Nephron progenitor cell (in vitro differentiated cells): Measurements from ENCODE around the gene PRDM16.

Source experiments
- DNase-seq: peaks from one replicate; pipeline ENCODE4 v3.0.0; 2021
- H3K27ac Mint-ChIP-seq: 2 replicates; pipeline ENCODE4 v1.8.0; 2021; ENCODE audit warnings: mild to moderate bottlenecking, moderate library complexity, mixed read lengths
- H3K27me3 Mint-ChIP-seq: 2 replicates; pipeline ENCODE4 v1.8.0; 2021; ENCODE audit warnings: mild to moderate bottlenecking, low read depth, mixed read lengths; ENCODE audit not compliant: poor library complexity
- H3K36me3 Mint-ChIP-seq: 2 replicates; pipeline ENCODE4 v1.8.0; 2021; ENCODE audit warnings: low read depth, mixed read lengths
- H3K4me1 Mint-ChIP-seq: 2 replicates; pipeline ENCODE4 v1.8.0; 2021; ENCODE audit warnings: mixed read lengths
- H3K4me3 Mint-ChIP-seq: 2 replicates; pipeline ENCODE4 v1.8.0; 2021; ENCODE audit warnings: mild to moderate bottlenecking, moderate library complexity, mixed read lengths
- H3K9me3 Mint-ChIP-seq: 2 replicates; pipeline ENCODE4 v1.8.0; 2021; ENCODE audit warnings: mild to moderate bottlenecking, moderate library complexity, mixed read lengths
- CTCF ChIP-seq: fragments of 200-600 bp; sonication (generic); IDR thresholded peaks from 2 replicates; pipeline ENCODE4 v1.5.0; 2021; ENCODE audit warnings: antibody characterized with exemption

PRDM16 gene

DNA sequence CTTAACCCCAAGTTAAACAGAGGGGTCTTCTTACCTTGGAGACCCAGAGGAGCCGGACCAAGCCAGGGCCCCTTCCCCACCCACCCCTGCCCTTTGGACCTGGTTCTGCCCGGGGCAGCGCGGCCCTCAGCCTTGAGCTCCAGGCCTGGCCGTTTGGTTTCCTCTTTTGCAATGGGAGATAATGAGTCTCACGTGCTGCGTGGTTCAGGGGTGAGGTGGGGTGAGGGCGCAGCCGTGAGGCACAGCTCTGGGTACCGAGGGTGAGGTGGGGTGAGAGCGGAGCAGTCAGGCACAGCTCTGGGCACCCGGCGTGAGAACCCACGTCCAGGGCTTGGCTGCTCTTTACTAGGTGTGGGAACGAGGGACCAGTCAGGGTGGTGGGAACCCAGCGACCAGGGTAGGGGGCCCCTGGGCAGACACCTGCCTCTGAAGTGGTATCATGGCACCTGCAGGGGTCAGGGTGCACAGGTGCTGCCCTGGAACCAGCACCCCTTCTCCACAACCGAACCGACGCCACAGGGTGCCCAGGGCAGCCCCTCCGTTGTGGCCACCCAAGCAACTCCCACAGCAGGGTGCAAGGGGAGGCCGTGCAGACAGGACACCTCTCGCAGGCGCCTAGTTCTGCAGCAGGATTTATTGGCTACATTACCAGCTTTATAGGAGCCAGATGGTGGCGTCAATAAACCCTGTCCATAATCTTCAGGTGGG is 182.2 kb downstream of the PRDM16 start:
- H3K27me3 Mint-ChIP-seq = peaks cover 43% of the 10 kb centered on the region
- no peak for DNase-seq
- H3K36me3 Mint-ChIP-seq = no peaks in the 10 kb centered on the region
- H3K4me3 Mint-ChIP-seq = no peak overlapping the region
- peaks cover 48% of the 10 kb centered on the region for H3K4me1 Mint-ChIP-seq
- TF ChIP-seq CTCF = no peak
- peaks cover 6% of the 10 kb centered on the region for H3K9me3 Mint-ChIP-seq
- H3K27ac Mint-ChIP-seq = no peak overlapping the region

GRCh38 chr1:3251807-3252428 is 182.9 kb downstream of the PRDM16 start:
- Mint-ChIP-seq H3K4me3 (no peak overlapping the region), H3K9me3 (peaks cover 6% of the 10 kb centered on the region), H3K27ac (no peak overlapping the region), H3K36me3 (no peaks in the 10 kb centered on the region), H3K4me1 (peaks cover 42% of the 10 kb centered on the region), H3K27me3 (peaks cover 46% of the 10 kb centered on the region)
- no peak for TF ChIP-seq CTCF
- DNase-seq = no peak

GRCh38 chr1:3255680-3256079 is 186.7 kb downstream of the PRDM16 start:
- Mint-ChIP-seq H3K27ac (no peak overlapping the region), H3K9me3 (peaks cover 15% of the 10 kb centered on the region), H3K27me3 (peaks cover 68% of the 10 kb centered on the region), H3K4me1 (peaks cover 7% of the 10 kb centered on the region), H3K36me3 (no peaks in the 10 kb centered on the region), H3K4me3 (no peak overlapping the region)
- DNase-seq = no peak
- TF ChIP-seq CTCF = no peak

DNA sequence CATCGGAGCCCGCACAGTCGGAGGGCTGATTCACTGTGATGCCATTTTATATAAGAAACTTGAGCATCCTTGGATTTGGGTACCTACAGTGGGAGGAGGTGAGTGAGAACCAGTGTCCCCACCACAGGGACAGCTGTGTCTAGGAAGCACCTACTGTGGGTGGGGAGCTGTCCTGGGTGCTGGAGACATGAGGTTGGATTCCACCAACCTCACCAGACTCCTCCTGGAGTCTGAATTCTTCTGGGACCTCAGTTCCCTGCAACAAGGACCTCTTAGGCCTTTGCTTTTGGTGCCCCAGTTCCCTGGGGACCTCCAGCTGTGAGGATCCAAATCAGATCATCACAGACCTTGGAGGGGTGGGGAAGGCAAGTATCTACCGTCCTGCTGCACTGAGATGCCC is 188.8 kb downstream of the PRDM16 start:
- Mint-ChIP-seq H3K9me3 (peaks cover 15% of the 10 kb centered on the region), H3K4me1 (no peaks in the 10 kb centered on the region), H3K4me3 (no peak overlapping the region), H3K27me3 (peaks cover 77% of the 10 kb centered on the region), H3K36me3 (no peaks in the 10 kb centered on the region), H3K27ac (no peak overlapping the region)
- no peak for DNase-seq
- TF ChIP-seq CTCF = no peak

GRCh38 chr1:3258386-3259003 is 189.5 kb downstream of the PRDM16 start:
- no peak for DNase-seq
- Mint-ChIP-seq H3K36me3 (no peaks in the 10 kb centered on the region), H3K4me1 (no peaks in the 10 kb centered on the region), H3K27me3 (peaks cover 76% of the 10 kb centered on the region), H3K4me3 (no peak overlapping the region), H3K9me3 (peaks cover 15% of the 10 kb centered on the region), H3K27ac (no peak overlapping the region)
- no peak for TF ChIP-seq CTCF
